VCaP (cell line): ENCODE results near the gene SPDYE18.
"Not testable (repeated sequence)": the region's sequence is repeated elsewhere in the genome, so short reads cannot be mapped to it uniquely, and the experiment has no call there.

Experiments used
- H3K27ac ChIP-seq: fragments of 450-650 bp; 2 replicates; pipeline ENCODE4 v1.5.1; 2017

The SPDYE18 gene

DNA sequence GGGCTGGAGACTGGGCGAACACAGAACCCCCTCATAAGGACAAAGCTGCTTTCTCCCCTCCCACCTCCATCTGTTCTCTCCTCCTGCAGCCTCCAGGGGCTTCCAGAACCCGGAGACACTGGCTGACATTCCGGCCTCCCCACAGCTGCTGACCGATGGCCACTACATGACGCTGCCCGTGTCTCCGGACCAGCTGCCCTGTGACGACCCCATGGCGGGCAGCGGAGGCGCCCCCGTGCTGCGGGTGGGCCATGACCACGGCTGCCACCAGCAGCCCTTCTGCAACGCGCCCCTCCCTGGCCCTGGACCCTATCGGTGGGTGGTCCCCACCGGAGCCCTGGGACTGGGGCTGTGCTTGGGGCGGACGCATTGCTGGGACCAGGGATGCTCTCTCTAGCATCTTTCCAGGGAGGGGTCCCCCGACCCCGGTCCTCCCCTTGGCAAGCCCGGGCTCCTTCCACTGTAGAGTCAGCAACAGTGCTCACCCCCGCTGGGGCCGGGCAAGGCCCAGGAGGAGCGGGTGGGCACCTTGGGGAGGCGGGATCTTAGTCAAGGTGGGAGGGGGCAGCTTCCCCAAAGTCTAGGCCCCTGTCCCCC is 56.8 kb downstream of the SPDYE18 start:
- not testable (repeated sequence) for H3K27ac ChIP-seq

DNA sequence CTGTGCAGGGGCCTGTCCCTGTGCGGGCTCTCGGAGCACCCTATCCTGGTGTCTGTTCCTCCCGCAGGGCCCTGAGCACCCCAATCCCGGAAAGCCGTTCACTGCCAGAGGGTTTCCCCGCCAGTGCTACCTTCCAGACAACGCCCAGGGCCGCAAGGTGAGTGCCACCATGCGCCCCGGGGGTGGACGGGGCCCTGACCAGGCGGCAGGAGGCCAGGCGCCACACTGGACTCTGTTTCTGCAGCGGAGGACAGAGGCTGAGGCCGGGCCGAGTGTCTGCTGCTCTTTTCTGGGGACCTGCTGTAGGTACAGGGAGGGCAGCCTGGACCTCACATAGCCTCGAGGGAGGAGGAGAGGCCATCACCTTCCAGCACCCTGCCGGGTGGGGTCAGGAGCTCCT is 58.2 kb downstream of the SPDYE18 start:
- not testable (repeated sequence) for H3K27ac ChIP-seq

DNA sequence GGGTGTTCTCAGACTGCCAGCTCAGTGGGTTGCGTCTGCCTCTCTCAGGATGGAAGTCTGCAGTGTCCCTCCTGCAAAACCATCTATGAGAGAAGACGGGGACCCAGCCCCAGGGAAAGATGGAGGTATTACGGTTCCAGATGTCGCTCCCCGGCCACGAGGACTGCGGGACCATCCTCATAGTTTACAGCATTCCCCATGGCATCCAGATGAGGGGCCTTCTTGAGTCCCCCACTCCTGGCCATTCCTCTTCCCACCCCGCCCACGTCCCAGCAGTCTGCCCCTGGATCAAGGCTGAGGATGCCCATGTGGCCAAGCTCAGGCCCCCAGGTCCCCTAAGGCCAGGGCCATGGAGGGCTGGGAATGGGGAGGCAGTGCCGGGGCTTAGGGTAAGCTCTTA is 59.1 kb downstream of the SPDYE18 start:
- not testable (repeated sequence) for H3K27ac ChIP-seq

DNA sequence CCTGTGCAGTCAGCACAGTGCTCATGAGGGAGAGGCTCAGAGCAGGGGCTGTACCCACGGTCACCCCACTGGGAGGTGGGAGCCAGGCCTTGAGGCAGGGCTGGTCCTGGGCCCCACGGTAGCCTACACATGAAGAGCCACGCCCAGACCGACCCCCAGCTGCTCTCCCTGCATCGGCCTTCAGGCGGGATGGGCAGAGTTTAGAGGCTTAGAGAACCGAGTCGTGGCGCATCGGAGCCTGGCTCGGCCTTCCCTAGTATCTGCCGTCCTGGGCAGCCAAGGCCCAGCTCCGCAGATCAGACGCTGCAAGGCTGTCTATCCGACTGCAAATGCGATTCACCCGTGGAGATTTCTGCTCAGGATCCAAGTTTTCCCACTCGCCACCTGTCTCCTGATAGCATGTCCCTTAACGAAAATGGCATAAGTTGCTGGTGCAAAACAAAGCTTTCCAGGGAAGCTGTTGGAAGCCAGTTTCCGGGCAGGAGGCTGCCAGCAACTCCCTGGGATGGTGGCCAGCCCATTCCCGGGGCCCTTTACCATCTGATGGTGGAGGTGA is 59.6 kb downstream of the SPDYE18 start:
- H3K27ac ChIP-seq = not testable (repeated sequence)

DNA sequence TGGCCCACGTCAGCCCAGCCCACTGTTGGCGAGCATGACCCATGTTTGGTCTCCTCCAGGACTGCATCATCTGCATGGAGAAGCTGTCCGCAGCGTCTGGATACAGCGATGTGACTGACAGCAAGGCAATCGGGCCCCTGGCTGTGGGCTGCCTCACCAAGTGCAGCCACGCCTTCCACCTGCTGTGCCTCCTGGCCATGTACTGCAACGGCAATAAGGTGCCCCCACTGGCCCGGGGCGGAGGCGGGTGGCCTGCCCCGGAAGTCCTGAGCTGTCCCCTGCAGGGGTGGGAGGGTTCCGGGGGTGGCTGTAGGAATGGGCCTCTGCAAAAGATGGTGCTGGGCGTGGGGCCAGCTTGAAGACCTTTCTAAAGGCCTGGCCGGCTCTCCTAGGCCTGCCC is 60.3 kb downstream of the SPDYE18 start:
- not testable (repeated sequence) for H3K27ac ChIP-seq
